Liver (tissue), 9 donors: ENCODE data around the gene ERFE. TPM values are rescaled to one million over a fixed set of nuclear protein-coding genes. Genes with fewer than 3 reads are reported as not detected.

Experiments
- DNase-seq: peaks from one replicate; pipeline ENCODE4 v3.0.0-alpha.2; 2017; ENCODE audit warnings: low spot score
- H3K27ac ChIP-seq, 2 donors: one replicate each; pipeline ENCODE4 v1.7.0; 2013; ENCODE audit warnings: inconsistent platforms in 2 of 2, low read length in 2 of 2, control low read depth in 1 of 2, low read depth in 1 of 2, mild to moderate bottlenecking in 1 of 2
- H3K27me3 ChIP-seq, 4 donors: one replicate each; pipeline versions ENCODE4 v1.6.1 to v1.7.0; 2013; ENCODE audit warnings: low read length in 3 of 4, inconsistent platforms in 1 of 4, mild to moderate bottlenecking in 1 of 4, moderate library complexity in 1 of 4; ENCODE audit not compliant: control insufficient read depth in 4 of 4, insufficient read depth in 4 of 4
- H3K36me3 ChIP-seq, 4 donors: one replicate each; pipeline versions ENCODE4 v1.6.1 to v1.7.0; 2013; ENCODE audit warnings: low read length in 3 of 4, mild to moderate bottlenecking in 3 of 4, low read depth in 1 of 4, moderate library complexity in 1 of 4; ENCODE audit not compliant: control insufficient read depth in 4 of 4, insufficient read depth in 3 of 4
- H3K4me1 ChIP-seq, 4 donors: one replicate each; pipeline versions ENCODE4 v1.6.1 to v1.7.0; 2013; ENCODE audit warnings: low read length in 3 of 4, mild to moderate bottlenecking in 3 of 4, moderate library complexity in 1 of 4; ENCODE audit not compliant: control insufficient read depth in 4 of 4, insufficient read depth in 4 of 4
- H3K4me3 ChIP-seq, 3 donors: one replicate each; pipeline versions ENCODE4 v1.6.1 to v1.7.0; 2013; ENCODE audit warnings: low read length in 3 of 3, control low read depth in 1 of 3, low read depth in 1 of 3, mild to moderate bottlenecking in 1 of 3
- H3K9ac ChIP-seq, 2 donors: one replicate each; pipeline ENCODE4 v1.7.0; 2013; ENCODE audit warnings: low read length in 2 of 2, mild to moderate bottlenecking in 2 of 2, moderate library complexity in 2 of 2, control low read depth in 1 of 2, low read depth in 1 of 2
- H3K9me3 ChIP-seq, 4 donors: one replicate each; pipeline versions ENCODE4 v1.6.1 to v1.7.0; 2013; ENCODE audit warnings: low read length in 3 of 4; ENCODE audit not compliant: control insufficient read depth in 4 of 4
- ATF3 ChIP-seq: IDR thresholded peaks from 2 replicates; pipeline ENCODE4 v1.6.1; 2016; ENCODE audit warnings: antibody characterized with exemption
- EGR1 ChIP-seq, 2 donors: IDR thresholded peaks; 2 replicates each; pipeline ENCODE4 v1.6.1; 2016 to 2018; ENCODE audit warnings: antibody characterized with exemption in 2 of 2, low read depth in 2 of 2
- FOXA1 ChIP-seq: IDR thresholded peaks from 2 replicates; pipeline ENCODE4 v1.6.1; 2016; ENCODE audit warnings: antibody characterized with exemption
- FOXA2 ChIP-seq: IDR thresholded peaks from 2 replicates; pipeline ENCODE4 v1.6.1; 2016; ENCODE audit warnings: antibody characterized with exemption
- GABPA ChIP-seq, 2 donors: IDR thresholded peaks in 1 of 2; conservative IDR thresholded peaks in 1 of 2; 2 replicates each; pipeline ENCODE4 v1.6.1; 2016; ENCODE audit warnings: antibody characterized with exemption in 2 of 2, mild to moderate bottlenecking in 1 of 2, moderate library complexity in 1 of 2
- HNF4A ChIP-seq, 2 donors: conservative IDR thresholded peaks; 2 replicates each; pipeline ENCODE4 v1.6.1; 2016; ENCODE audit warnings: antibody characterized with exemption in 2 of 2, mild to moderate bottlenecking in 2 of 2
- JUND ChIP-seq, 2 donors: IDR thresholded peaks; 2 replicates each; pipeline ENCODE4 v1.6.1; 2016; ENCODE audit warnings: antibody characterized with exemption in 2 of 2
- MAX ChIP-seq: IDR thresholded peaks from 2 replicates; pipeline ENCODE4 v1.6.1; 2016; ENCODE audit warnings: antibody characterized with exemption
- NR2F2 ChIP-seq: IDR thresholded peaks from 2 replicates; pipeline ENCODE4 v1.6.1; 2016; ENCODE audit warnings: antibody characterized with exemption
- RAD21 ChIP-seq, 2 donors: IDR thresholded peaks; 2 replicates each; pipeline ENCODE4 v1.6.1; 2016; ENCODE audit warnings: antibody characterized with exemption in 2 of 2, mild to moderate bottlenecking in 2 of 2
- REST ChIP-seq: IDR thresholded peaks from 2 replicates; pipeline ENCODE4 v1.6.1; 2016; ENCODE audit warnings: antibody characterized with exemption, mild to moderate bottlenecking
- RXRA ChIP-seq, 2 donors: IDR thresholded peaks; 2 replicates each; pipeline ENCODE4 v1.6.1; 2017 to 2018; ENCODE audit warnings: antibody characterized with exemption in 2 of 2, mild to moderate bottlenecking in 1 of 2
- YY1 ChIP-seq: IDR thresholded peaks from 2 replicates; pipeline ENCODE4 v1.6.1; 2016; ENCODE audit warnings: antibody characterized with exemption, mild to moderate bottlenecking
- ZBTB33 ChIP-seq: IDR thresholded peaks from 2 replicates; pipeline ENCODE4 v1.6.1; 2016; ENCODE audit warnings: antibody characterized with exemption
- WGBS: extraction: QIAGEN DNeasy Blood & Tissue Kit; methylation state at CpG from one replicate; pipeline ENCODE4 v1.1.7; 2013; 5-methylcytosine and 5-hydroxymethylcytosine counted together
- polyA plus RNA-seq, 2 donors: library from polyadenylated mRNA; stranded (reverse) in 1 of 2; unstranded in 1 of 2; fragments of 200-250 nt in 1 of 2; fragments of >200 nt in 1 of 2; fragmentation: Nextera tagmentation in 1 of 2; extraction: Ambion mirVana in 1 of 2; gene quantifications; one replicate each; pipeline versions ENCODE4 v1.2.1 to v1.2.3, GENCODE V29; 2013 to 2015
- total RNA-seq, 2 donors: library from RNA; depleted of rRNA; stranded (reverse); fragments of >200 nt; gene quantifications; one replicate each; pipeline ENCODE4 v1.2.3, GENCODE V29; 2014
- donor health status: healthy.
- donor health status: healthy.
- donor health status: healthy.
- donor health status: healthy.
- donor health status: healthy.

The ERFE gene
- total and polyA plus RNA-seq, 4 donors: 0.17 to 14.0 TPM; not detected in 2

- H3K27ac ChIP-seq: peak overlapping the region; percentile 3 to 87
- 95% methylated on average over 13 of the region's 13 CpGs for WGBS
- no peak overlapping the region for H3K4me3 ChIP-seq
- no peak for TF ChIP-seq YY1
- no peak for TF ChIP-seq FOXA2
- no peak for TF ChIP-seq NR2F2
- no peak for TF ChIP-seq ZBTB33
- TF ChIP-seq JUND (IDR thresholded peaks at IDR 0.05): no peak
- TF ChIP-seq HNF4A (conservative IDR thresholded peaks at IDR 0.05): no peak
- TF ChIP-seq EGR1 (IDR thresholded peaks at IDR 0.05; ENCODE audit: low read depth in 2 of 2): no peak
- no peak for TF ChIP-seq RXRA (IDR thresholded peaks at IDR 0.05)
- TF ChIP-seq GABPA (IDR thresholded peaks at IDR 0.05 in 1 of 2, conservative IDR thresholded peaks at IDR 0.05 in 1 of 2): no peak
- no peak for TF ChIP-seq REST
- no peak for TF ChIP-seq RAD21 (IDR thresholded peaks at IDR 0.05)
- H3K27me3 ChIP-seq: no peaks in the 10 kb centered on the region
- no peaks in the 10 kb centered on the region for H3K9me3 ChIP-seq
- peaks cover 0 to 27% (median 10%) of the 10 kb centered on the region in 4 donors for H3K36me3 ChIP-seq
- H3K4me1 ChIP-seq: peaks cover 7 to 19% (median 13%) of the 10 kb centered on the region in 4 donors
- DNase-seq: peak; percentile 63
- H3K9ac ChIP-seq: no peak overlapping the region
Observed at GRCh38 chr2:238168196-238169047, 9.7 kb downstream of the ERFE start.

- no peak overlapping the region for H3K9ac ChIP-seq
- H3K4me3 ChIP-seq: no peak overlapping the region
- H3K9me3 ChIP-seq: no peaks in the 10 kb centered on the region
- peak in 1 of 2 donors; percentile 22 for TF ChIP-seq HNF4A (conservative IDR thresholded peaks at IDR 0.05)
- TF ChIP-seq JUND (IDR thresholded peaks at IDR 0.05): peak in 1 of 2 donors; percentile 45
- TF ChIP-seq RXRA (IDR thresholded peaks at IDR 0.05): peak in 1 of 2 donors; percentile 18
- TF ChIP-seq MAX: no peak
- TF ChIP-seq GABPA (IDR thresholded peaks at IDR 0.05 in 1 of 2, conservative IDR thresholded peaks at IDR 0.05 in 1 of 2): peak in 1 of 2 donors; percentile 32
- TF ChIP-seq ATF3: peak; percentile 63
- TF ChIP-seq FOXA1: no peak
- no peak for DNase-seq
- H3K27me3 ChIP-seq: no peaks in the 10 kb centered on the region
- H3K27ac ChIP-seq: peak overlapping the region; percentile 60 to 87
- 56% methylated on average over 6 of the region's 6 CpGs for WGBS
- H3K36me3 ChIP-seq: peaks cover 0 to 32% (median 12%) of the 10 kb centered on the region in 4 donors
- peaks cover 7 to 14% (median 11%) of the 10 kb centered on the region in 4 donors for H3K4me1 ChIP-seq
Observed at GRCh38 chr2:238169048-238169707, 10.4 kb downstream of the ERFE start.
